ENCODE data around the gene NAA38.
A peak's percentile ranks its signal among the peaks of the same experiment; 100 is the strongest.

NAA38 gene

GRCh38 chr17:7831233-7831632 lies 26.1 kb downstream of the NAA38 start:
- 0 out of 2 replicates have a peak, but pooled peaks cover 2% of the 10 kb centered on the region for H4K20me1 ChIP-seq (ENCODE audit: insufficient read depth, low read length)
- DNase-seq (no peak), ATAC-seq (ENCODE audit: insufficient read depth, low read depth) (no peak)
- H3K27me3 ChIP-seq (ENCODE audit: insufficient read depth, low read length, poor library complexity), result peaks cover 13% of the 10 kb centered on the region
- no peak overlapping the region for H2AFZ ChIP-seq (ENCODE audit: low read depth, low read length)
- H3K79me2 ChIP-seq (ENCODE audit: insufficient read depth, low read length), result no peaks in the 10 kb centered on the region
- H3K36me3 ChIP-seq (ENCODE audit: insufficient read depth, low read length), result no peaks in the 10 kb centered on the region
- H3K4me3 ChIP-seq (ENCODE audit: low read depth in 1 of 2, low read length in 2 of 2), result no peak overlapping the region
- H3K9ac ChIP-seq (ENCODE audit: low read depth, low read length), result no peak overlapping the region
- no peak for TF ChIP-seq CTCF (IDR thresholded peaks at IDR 0.05; ENCODE audit: borderline replicate concordance, extremely low read depth, low read length, poor library complexity, severe bottlenecking)
- H3K4me2 ChIP-seq (ENCODE audit: insufficient read depth, low read length), result no peak overlapping the region
- H3K27ac ChIP-seq (ENCODE audit: low read length), result no peak overlapping the region
- H3K4me1 ChIP-seq (ENCODE audit: insufficient read depth, low read length), result peaks cover 33% of the 10 kb centered on the region
- no peaks in the 10 kb centered on the region for H3K9me3 ChIP-seq (ENCODE audit: insufficient read depth, low read length, severe bottlenecking)

- ATAC-seq (ENCODE audit: insufficient read depth, low read depth) (no peak), DNase-seq (no peak)
- peaks cover 10% of the 10 kb centered on the region for H3K27me3 ChIP-seq (ENCODE audit: insufficient read depth, low read length, poor library complexity)
- no peaks in the 10 kb centered on the region for H3K36me3 ChIP-seq (ENCODE audit: insufficient read depth, low read length)
- H4K20me1 ChIP-seq (ENCODE audit: insufficient read depth, low read length), result no peaks in the 10 kb centered on the region
- H3K4me1 ChIP-seq (ENCODE audit: insufficient read depth, low read length), result peaks cover 27% of the 10 kb centered on the region
- no peak overlapping the region for H2AFZ ChIP-seq (ENCODE audit: low read depth, low read length)
- H3K4me2 ChIP-seq (ENCODE audit: insufficient read depth, low read length), result no peak overlapping the region
- H3K9ac ChIP-seq (ENCODE audit: low read depth, low read length), result no peak overlapping the region
- no peaks in the 10 kb centered on the region for H3K9me3 ChIP-seq (ENCODE audit: insufficient read depth, low read length, severe bottlenecking)
- TF ChIP-seq CTCF (IDR thresholded peaks at IDR 0.05; ENCODE audit: borderline replicate concordance, extremely low read depth, low read length, poor library complexity, severe bottlenecking), result no peak
- no peak for TF ChIP-seq EZH2 (IDR thresholded peaks at IDR 0.05; ENCODE audit: borderline replicate concordance, low read depth, low read length, severe bottlenecking)
- no peak overlapping the region for H3K4me3 ChIP-seq (ENCODE audit: low read depth in 1 of 2, low read length in 2 of 2)
- no peaks in the 10 kb centered on the region for H3K79me2 ChIP-seq (ENCODE audit: insufficient read depth, low read length)
- no peak overlapping the region for H3K27ac ChIP-seq (ENCODE audit: low read length)
Measured at GRCh38 chr17:7830616-7831015, 26.7 kb downstream of the NAA38 start.

GRCh38 chr17:7825206-7825990 lies 32.0 kb downstream of the NAA38 start:
- no peaks in the 10 kb centered on the region for H3K27me3 ChIP-seq (ENCODE audit: insufficient read depth, low read length, poor library complexity)
- H3K79me2 ChIP-seq (ENCODE audit: insufficient read depth, low read length), result no peaks in the 10 kb centered on the region
- no peaks in the 10 kb centered on the region for H3K36me3 ChIP-seq (ENCODE audit: insufficient read depth, low read length)
- no peak overlapping the region for H3K4me3 ChIP-seq (ENCODE audit: low read depth in 1 of 2, low read length in 2 of 2)
- no peaks in the 10 kb centered on the region for H3K4me1 ChIP-seq (ENCODE audit: insufficient read depth, low read length)
- H3K9me3 ChIP-seq (ENCODE audit: insufficient read depth, low read length, severe bottlenecking), result no peaks in the 10 kb centered on the region
- H2AFZ ChIP-seq (ENCODE audit: low read depth, low read length), result no peak overlapping the region
- TF ChIP-seq EZH2 (IDR thresholded peaks at IDR 0.05; ENCODE audit: borderline replicate concordance, low read depth, low read length, severe bottlenecking) (no peak), CTCF (IDR thresholded peaks at IDR 0.05; ENCODE audit: borderline replicate concordance, extremely low read depth, low read length, poor library complexity, severe bottlenecking) (peak; percentile 3)
- no peak for DNase-seq
- H3K4me2 ChIP-seq (ENCODE audit: insufficient read depth, low read length), result no peak overlapping the region
- ATAC-seq (ENCODE audit: insufficient read depth, low read depth), result no peak
- H3K9ac ChIP-seq (ENCODE audit: low read depth, low read length), result no peak overlapping the region
- no peak overlapping the region for H3K27ac ChIP-seq (ENCODE audit: low read length)
- no peaks in the 10 kb centered on the region for H4K20me1 ChIP-seq (ENCODE audit: insufficient read depth, low read length)
